ENCODE measurements around the gene CAPZB. TPM values are rescaled to one million over a fixed set of nuclear protein-coding genes. Genes with fewer than 3 reads are reported as not detected.

CAPZB gene
- total RNA-seq, 1 experiment from 2014 or later: 348 TPM

DNA sequence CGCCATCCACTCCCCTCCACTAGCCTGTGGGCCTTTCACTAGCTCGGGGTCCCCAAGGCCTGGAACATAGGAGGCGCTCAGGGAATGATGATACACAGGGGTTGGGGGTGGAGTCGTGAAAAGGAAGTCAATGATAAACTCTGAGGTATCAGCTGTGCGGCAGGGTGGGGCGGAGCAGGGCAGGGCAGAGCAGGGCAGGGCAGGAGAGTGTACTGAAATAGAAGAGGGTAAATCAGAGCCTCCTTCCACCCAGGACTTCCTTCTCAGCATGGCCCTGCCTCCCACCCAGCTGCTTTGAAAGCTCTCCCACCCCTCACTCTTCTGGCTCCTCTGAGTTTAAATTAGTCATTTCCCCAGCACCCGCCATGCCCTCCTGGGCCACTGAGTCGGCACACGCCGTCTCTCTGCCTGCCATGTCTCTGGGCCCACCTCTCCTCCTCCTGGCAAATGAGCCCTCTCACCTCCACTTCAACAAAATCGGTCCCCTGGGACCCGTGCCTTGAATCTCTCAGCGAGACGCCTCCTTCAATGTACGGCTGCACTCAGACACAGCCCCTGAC, 16.9 kb downstream of the CAPZB start:
- Histone ChIP-seq H2BK120ac (ENCODE audit: low read depth, low read length, poor library complexity, severe bottlenecking) (no peak overlapping the region), H3K23me2 (ENCODE audit: insufficient read length, low read depth, low read length, poor library complexity, severe bottlenecking) (no peaks in the 10 kb centered on the region), H3K56ac (ENCODE audit: insufficient read length, low read depth, low read length) (no peak overlapping the region), H3K79me1 (ENCODE audit: insufficient read depth, low read depth, low read length, poor library complexity, severe bottlenecking) (no peaks in the 10 kb centered on the region), H3K18ac (ENCODE audit: insufficient read length, low read depth, low read length) (no peak overlapping the region), H3K79me2 (ENCODE audit: insufficient read depth, low read length) (peaks cover 58% of the 10 kb centered on the region; the same call in 1 of the 2 replicates), H4K5ac (ENCODE audit: insufficient read length, low read depth, low read length) (no peak overlapping the region), H3K4me1 (ENCODE audit: insufficient read depth, low read length) (peaks cover 9% of the 10 kb centered on the region; the same call in 1 of the 2 replicates), H2BK5ac (ENCODE audit: insufficient read length, low read length) (no peak overlapping the region), H3K9me3 (ENCODE audit: control insufficient read depth, low read depth, low read length) (no peaks in the 10 kb centered on the region), H3K23ac (ENCODE audit: insufficient read length, low read depth, low read length) (no peak overlapping the region), H3T11ph (ENCODE audit: low read length) (no peak overlapping the region), H3K27me3 (ENCODE audit: insufficient read depth, low read length) (no peaks in the 10 kb centered on the region), H3K27ac (ENCODE audit: insufficient read length, low read depth, low read length) (no peak overlapping the region), H2BK15ac (ENCODE audit: low read depth, low read length) (no peak overlapping the region; the same call in 1 of the 2 replicates), H2BK20ac (ENCODE audit: low read depth, low read length, poor library complexity, severe bottlenecking) (no peak overlapping the region), H3K4ac (ENCODE audit: low read depth, low read length) (no peak overlapping the region), H4K91ac (ENCODE audit: insufficient read length, low read depth, low read length) (no peak overlapping the region), H4K20me1 (ENCODE audit: control insufficient read depth, insufficient read depth, insufficient read length) (no peaks in the 10 kb centered on the region), H3K9ac (ENCODE audit: extremely low read depth, insufficient read length, low read length) (no peak overlapping the region), H2BK12ac (ENCODE audit: insufficient read length, low read depth, low read length) (no peak overlapping the region), H2AFZ (ENCODE audit: low read length) (no peak overlapping the region), H2AK5ac (ENCODE audit: insufficient read length, low read length) (no peak overlapping the region), H3K14ac (ENCODE audit: insufficient read depth, low read length) (no peak overlapping the region; the same call in 1 of the 2 replicates), H4K8ac (replicated peaks; ENCODE audit: insufficient read length, low read depth, low read length) (no peak overlapping the region), H3K4me2 (ENCODE audit: insufficient read depth, insufficient read length, low read length) (no peak overlapping the region)
- no peaks in the 10 kb centered on the region for H3K27me3 Mint-ChIP-seq (ENCODE audit: low read depth)
- DNase-seq: no peak
- peaks cover 9 to 27% (median 22%) of the 10 kb centered on the region in 3 experiments; a peak in 6 of 7 replicates for H3K36me3 Mint-ChIP-seq (ENCODE audit: insufficient read depth in 1 of 3, low read depth in 3 of 3)
- no CpG with 5 or more reads among the region's 15 CpGs for whole genome bisulfite sequencing (ENCODE audit: extremely low coverage, insufficient read length, low lambda C conversion rate)
- peak overlapping the region; percentile 47 to 76 (median 60); a peak in 6 of 7 replicates for H3K27ac Mint-ChIP-seq
- H3K4me1 Mint-ChIP-seq: peaks cover 59 to 67% of the 10 kb centered on the region in 2 experiments
- TF ChIP-seq, protein P1, sequence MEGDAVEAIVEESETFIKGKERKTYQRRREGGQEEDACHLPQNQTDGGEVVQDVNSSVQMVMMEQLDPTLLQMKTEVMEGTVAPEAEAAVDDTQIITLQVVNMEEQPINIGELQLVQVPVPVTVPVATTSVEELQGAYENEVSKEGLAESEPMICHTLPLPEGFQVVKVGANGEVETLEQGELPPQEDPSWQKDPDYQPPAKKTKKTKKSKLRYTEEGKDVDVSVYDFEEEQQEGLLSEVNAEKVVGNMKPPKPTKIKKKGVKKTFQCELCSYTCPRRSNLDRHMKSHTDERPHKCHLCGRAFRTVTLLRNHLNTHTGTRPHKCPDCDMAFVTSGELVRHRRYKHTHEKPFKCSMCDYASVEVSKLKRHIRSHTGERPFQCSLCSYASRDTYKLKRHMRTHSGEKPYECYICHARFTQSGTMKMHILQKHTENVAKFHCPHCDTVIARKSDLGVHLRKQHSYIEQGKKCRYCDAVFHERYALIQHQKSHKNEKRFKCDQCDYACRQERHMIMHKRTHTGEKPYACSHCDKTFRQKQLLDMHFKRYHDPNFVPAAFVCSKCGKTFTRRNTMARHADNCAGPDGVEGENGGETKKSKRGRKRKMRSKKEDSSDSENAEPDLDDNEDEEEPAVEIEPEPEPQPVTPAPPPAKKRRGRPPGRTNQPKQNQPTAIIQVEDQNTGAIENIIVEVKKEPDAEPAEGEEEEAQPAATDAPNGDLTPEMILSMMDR (conservative IDR thresholded peaks at IDR 0.05): no peak
- no peak overlapping the region; a peak in 1 of 5 replicates for H3K4me3 Mint-ChIP-seq
- no peaks in the 10 kb centered on the region for H3K9me3 Mint-ChIP-seq

Measured in H9 (cell line).